ENCODE data around the gene METTL25. TPM values are rescaled to one million over a fixed set of nuclear protein-coding genes. Genes with fewer than 3 reads are reported as not detected.

METTL25 gene
- polyA plus RNA-seq, 1 donor from 2014 or later = 11.1 TPM

- Histone ChIP-seq H2AFZ (ENCODE audit: low read depth, low read length) (no peak overlapping the region), H3K79me2 (replicated peaks; ENCODE audit: insufficient read depth, low read length) (no peaks in the 10 kb centered on the region), H3K4me2 (ENCODE audit: low read length) (no peak overlapping the region), H4K20me1 (ENCODE audit: insufficient read depth) (no peaks in the 10 kb centered on the region), H3K36me3 (ENCODE audit: insufficient read depth, low read length) (no peaks in the 10 kb centered on the region), H3K27me3 (ENCODE audit: insufficient read depth, low read depth, low read length) (no peaks in the 10 kb centered on the region), H3K27ac (ENCODE audit: low read length) (no peak overlapping the region), H3F3A (ENCODE audit: insufficient read depth, low read length, poor library complexity, severe bottlenecking) (no peaks in the 10 kb centered on the region), H3K9me2 (ENCODE audit: insufficient read depth, low read length) (no peaks in the 10 kb centered on the region), H3K9me3 (ENCODE audit: low read length) (no peaks in the 10 kb centered on the region), H3K9ac (ENCODE audit: low read length) (no peak overlapping the region), H3K4me3 (ENCODE audit: low read length) (no peak overlapping the region)
- TF ChIP-seq TAF1 (IDR thresholded peaks at IDR 0.05; ENCODE audit: low read depth) = no peak
- TF ChIP-seq MXI1 (conservative IDR thresholded peaks at IDR 0.05; ENCODE audit: poor library complexity, severe bottlenecking) = no peak
- no peak for TF ChIP-seq SMC3 (conservative IDR thresholded peaks at IDR 0.05; ENCODE audit: poor library complexity)
- no peak for TF ChIP-seq CTCF (IDR thresholded peaks at IDR 0.05; ENCODE audit: poor library complexity, severe bottlenecking)
- no peak for TF ChIP-seq POLR2AphosphoS5 (IDR thresholded peaks at IDR 0.05)
- no peak for TF ChIP-seq EZH2 (IDR thresholded peaks at IDR 0.05; ENCODE audit: borderline replicate concordance, insufficient read depth, low read length, poor library complexity, severe bottlenecking)
- TF ChIP-seq, protein P1, sequence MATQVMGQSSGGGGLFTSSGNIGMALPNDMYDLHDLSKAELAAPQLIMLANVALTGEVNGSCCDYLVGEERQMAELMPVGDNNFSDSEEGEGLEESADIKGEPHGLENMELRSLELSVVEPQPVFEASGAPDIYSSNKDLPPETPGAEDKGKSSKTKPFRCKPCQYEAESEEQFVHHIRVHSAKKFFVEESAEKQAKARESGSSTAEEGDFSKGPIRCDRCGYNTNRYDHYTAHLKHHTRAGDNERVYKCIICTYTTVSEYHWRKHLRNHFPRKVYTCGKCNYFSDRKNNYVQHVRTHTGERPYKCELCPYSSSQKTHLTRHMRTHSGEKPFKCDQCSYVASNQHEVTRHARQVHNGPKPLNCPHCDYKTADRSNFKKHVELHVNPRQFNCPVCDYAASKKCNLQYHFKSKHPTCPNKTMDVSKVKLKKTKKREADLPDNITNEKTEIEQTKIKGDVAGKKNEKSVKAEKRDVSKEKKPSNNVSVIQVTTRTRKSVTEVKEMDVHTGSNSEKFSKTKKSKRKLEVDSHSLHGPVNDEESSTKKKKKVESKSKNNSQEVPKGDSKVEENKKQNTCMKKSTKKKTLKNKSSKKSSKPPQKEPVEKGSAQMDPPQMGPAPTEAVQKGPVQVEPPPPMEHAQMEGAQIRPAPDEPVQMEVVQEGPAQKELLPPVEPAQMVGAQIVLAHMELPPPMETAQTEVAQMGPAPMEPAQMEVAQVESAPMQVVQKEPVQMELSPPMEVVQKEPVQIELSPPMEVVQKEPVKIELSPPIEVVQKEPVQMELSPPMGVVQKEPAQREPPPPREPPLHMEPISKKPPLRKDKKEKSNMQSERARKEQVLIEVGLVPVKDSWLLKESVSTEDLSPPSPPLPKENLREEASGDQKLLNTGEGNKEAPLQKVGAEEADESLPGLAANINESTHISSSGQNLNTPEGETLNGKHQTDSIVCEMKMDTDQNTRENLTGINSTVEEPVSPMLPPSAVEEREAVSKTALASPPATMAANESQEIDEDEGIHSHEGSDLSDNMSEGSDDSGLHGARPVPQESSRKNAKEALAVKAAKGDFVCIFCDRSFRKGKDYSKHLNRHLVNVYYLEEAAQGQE (IDR thresholded peaks at IDR 0.05; ENCODE audit: borderline replicate concordance) = no peak
- no peak for TF ChIP-seq RAD21 (conservative IDR thresholded peaks at IDR 0.05)
- no peak for TF ChIP-seq EP300 (conservative IDR thresholded peaks at IDR 0.05; ENCODE audit: poor library complexity, severe bottlenecking)
Observed at GRCh38 chr12:82414044-82414443, 55.7 kb downstream of the METTL25 start.

DNA sequence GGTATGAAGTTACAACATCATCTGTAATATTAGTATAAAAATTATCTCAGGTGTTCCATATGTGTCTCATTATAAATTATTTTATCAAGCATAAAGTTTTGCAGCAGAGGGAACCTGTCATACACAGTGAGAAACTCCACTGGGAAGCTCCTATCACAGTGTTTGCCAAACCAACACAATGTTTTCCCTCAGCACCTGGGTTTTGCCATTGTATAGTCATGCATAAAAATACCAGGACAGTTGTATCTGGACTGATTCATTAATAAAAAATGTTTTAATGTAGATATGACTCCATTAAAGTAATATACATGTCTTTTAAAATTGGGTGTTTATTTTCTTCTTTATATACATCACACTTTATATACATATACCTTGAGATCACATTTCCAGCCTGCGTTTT is 56.6 kb downstream of the METTL25 start:
- Histone ChIP-seq H3K36me3 (ENCODE audit: insufficient read depth, low read length) (no peaks in the 10 kb centered on the region), H4K20me1 (ENCODE audit: insufficient read depth) (no peaks in the 10 kb centered on the region), H3F3A (ENCODE audit: insufficient read depth, low read length, poor library complexity, severe bottlenecking) (no peaks in the 10 kb centered on the region), H3K9me2 (ENCODE audit: insufficient read depth, low read length) (no peaks in the 10 kb centered on the region), H3K27me3 (ENCODE audit: insufficient read depth, low read depth, low read length) (no peaks in the 10 kb centered on the region), H3K4me3 (ENCODE audit: low read length) (no peak overlapping the region), H3K9ac (ENCODE audit: low read length) (no peak overlapping the region), H2AFZ (ENCODE audit: low read depth, low read length) (no peak overlapping the region), H3K9me3 (ENCODE audit: low read length) (no peaks in the 10 kb centered on the region), H3K27ac (ENCODE audit: low read length) (no peak overlapping the region), H3K79me2 (replicated peaks; ENCODE audit: insufficient read depth, low read length) (no peaks in the 10 kb centered on the region), H3K4me2 (ENCODE audit: low read length) (no peak overlapping the region)
- TF ChIP-seq POLR2AphosphoS5 (IDR thresholded peaks at IDR 0.05) = no peak
- no peak for TF ChIP-seq RAD21 (conservative IDR thresholded peaks at IDR 0.05)
- TF ChIP-seq EP300 (conservative IDR thresholded peaks at IDR 0.05; ENCODE audit: poor library complexity, severe bottlenecking) = no peak
- TF ChIP-seq EZH2 (IDR thresholded peaks at IDR 0.05; ENCODE audit: borderline replicate concordance, insufficient read depth, low read length, poor library complexity, severe bottlenecking) = no peak
- TF ChIP-seq TAF1 (IDR thresholded peaks at IDR 0.05; ENCODE audit: low read depth) = no peak

Measured in neural cell (in vitro differentiated cells).